Measurements from ENCODE around the gene TUBB.

DNA sequence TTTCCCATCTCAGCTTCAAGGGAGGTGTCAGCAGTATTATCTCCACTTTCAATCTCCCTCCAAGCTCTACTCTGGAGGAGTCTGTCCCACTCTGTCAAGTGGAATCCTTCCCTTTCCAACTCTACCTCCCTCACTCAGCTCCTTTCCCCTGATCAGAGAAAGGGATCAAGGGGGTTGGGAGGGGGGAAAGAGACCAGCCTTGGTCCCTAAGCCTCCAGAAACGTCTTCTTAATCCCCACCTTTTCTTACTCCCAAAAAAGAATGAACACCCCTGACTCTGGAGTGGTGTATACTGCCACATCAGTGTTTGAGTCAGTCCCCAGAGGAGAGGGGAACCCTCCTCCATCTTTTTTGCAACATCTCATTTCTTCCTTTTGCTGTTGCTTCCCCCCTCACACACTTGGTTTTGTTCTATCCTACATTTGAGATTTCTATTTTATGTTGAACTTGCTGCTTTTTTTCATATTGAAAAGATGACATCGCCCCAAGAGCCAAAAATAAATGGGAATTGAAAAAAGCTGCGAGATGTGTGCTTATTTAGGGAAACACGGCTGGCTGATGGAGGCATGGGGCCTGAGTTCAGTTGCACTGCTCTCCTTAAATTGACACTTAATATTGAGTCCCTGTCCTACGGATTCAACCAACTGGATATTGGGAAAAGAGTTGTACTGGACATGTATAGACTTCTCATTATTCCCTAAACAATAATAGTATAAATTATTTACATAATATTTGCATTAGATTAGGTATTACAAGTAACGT is 4.9 kb downstream of the TUBB start:
- TF ChIP-seq, protein P1, sequence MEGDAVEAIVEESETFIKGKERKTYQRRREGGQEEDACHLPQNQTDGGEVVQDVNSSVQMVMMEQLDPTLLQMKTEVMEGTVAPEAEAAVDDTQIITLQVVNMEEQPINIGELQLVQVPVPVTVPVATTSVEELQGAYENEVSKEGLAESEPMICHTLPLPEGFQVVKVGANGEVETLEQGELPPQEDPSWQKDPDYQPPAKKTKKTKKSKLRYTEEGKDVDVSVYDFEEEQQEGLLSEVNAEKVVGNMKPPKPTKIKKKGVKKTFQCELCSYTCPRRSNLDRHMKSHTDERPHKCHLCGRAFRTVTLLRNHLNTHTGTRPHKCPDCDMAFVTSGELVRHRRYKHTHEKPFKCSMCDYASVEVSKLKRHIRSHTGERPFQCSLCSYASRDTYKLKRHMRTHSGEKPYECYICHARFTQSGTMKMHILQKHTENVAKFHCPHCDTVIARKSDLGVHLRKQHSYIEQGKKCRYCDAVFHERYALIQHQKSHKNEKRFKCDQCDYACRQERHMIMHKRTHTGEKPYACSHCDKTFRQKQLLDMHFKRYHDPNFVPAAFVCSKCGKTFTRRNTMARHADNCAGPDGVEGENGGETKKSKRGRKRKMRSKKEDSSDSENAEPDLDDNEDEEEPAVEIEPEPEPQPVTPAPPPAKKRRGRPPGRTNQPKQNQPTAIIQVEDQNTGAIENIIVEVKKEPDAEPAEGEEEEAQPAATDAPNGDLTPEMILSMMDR (IDR thresholded peaks at IDR 0.05): no peak
- no peak for TF ChIP-seq EZH2 (IDR thresholded peaks at IDR 0.05; ENCODE audit: borderline replicate concordance, insufficient read depth, low read depth, low read length, poor library complexity, severe bottlenecking)

Data from B cell (primary cell).